Endothelial cell of umbilical vein (primary cell): Measurements from ENCODE around the gene GOLT1B. TPM values are rescaled to one million over a fixed set of nuclear protein-coding genes. Genes with fewer than 3 reads are reported as not detected.

ENCODE experiments used
- BruUV-seq: library from RNA; stranded (reverse); fragments of 400-500 nt; replicated peaks from 2 replicates; lab custom pipeline; 2021; lab: Mats Ljungman, UMichigan
- CTCF ChIA-PET: fragments of 300-600, 350-600 bp; sonication (Branson Sonifier 250); formaldehyde crosslinking; loops from one replicate; lab custom pipeline; 2021; ENCODE audit warnings: antibody characterized with exemption, inconsistent platforms; lab: Charles Lee
- POLR2A ChIA-PET: fragments of 300-600, 350-600 bp; sonication (Branson Sonifier 250); formaldehyde crosslinking; loops from one replicate; lab custom pipeline; 2021; ENCODE audit warnings: antibody characterized with exemption, inconsistent platforms; lab: Charles Lee
- DNase-seq: peaks from one replicate; pipeline ENCODE4 v3.0.0-alpha.2; 2011; ENCODE audit warnings: low read depth, low spot score
- FAIRE-seq: peaks from 2 replicates; lab custom pipeline; 2011; peaks lifted over from hg19 to GRCh38; lab: Jason Lieb, UNC
- H2AFZ ChIP-seq: 2 replicates; pipeline ENCODE4 v1.6.0; 2012; ENCODE audit warnings: low read depth, low read length, control low read depth, inconsistent platforms
- H3K27ac ChIP-seq: 2 replicates; pipeline ENCODE4 v1.5.1; 2011; ENCODE audit warnings: low read depth, mild to moderate bottlenecking, control low read depth, low read length, moderate library complexity; ENCODE audit not compliant: insufficient read depth
- H3K27me3 ChIP-seq, 2 experiments: 2 replicates each; pipeline versions ENCODE4 v1.6.0 to v1.6.1; 2011; ENCODE audit warnings: low read length in 2 of 2, mixed read lengths in 1 of 2; ENCODE audit not compliant: control insufficient read depth in 2 of 2, insufficient read depth in 2 of 2
- H3K36me3 ChIP-seq, 2 experiments: 2 replicates in 1 of 2; 3 replicates in 1 of 2; pipeline ENCODE4 v1.5.1; 2011; ENCODE audit warnings: low read length in 2 of 2, mild to moderate bottlenecking in 1 of 2, moderate library complexity in 1 of 2; ENCODE audit not compliant: control insufficient read depth in 2 of 2, insufficient read depth in 2 of 2; ENCODE audit errors: extremely low read depth in 1 of 2
- H3K4me1 ChIP-seq: 3 replicates; pipeline ENCODE4 v1.5.1; 2011; ENCODE audit warnings: mild to moderate bottlenecking, low read length; ENCODE audit not compliant: control insufficient read depth, insufficient read depth; ENCODE audit errors: extremely low read depth
- H3K4me2 ChIP-seq: 2 replicates; pipeline ENCODE4 v1.6.1; 2011; ENCODE audit warnings: low read length, control low read depth, mixed read lengths; ENCODE audit not compliant: insufficient read depth
- H3K4me3 ChIP-seq, 3 experiments: fragments of 200-600 bp in 1 of 3; sonication (generic), shearing (Covaris generic) in 1 of 3; replicated peaks in 1 of 3; 2 replicates each; pipeline ENCODE4 v1.5.1; 2011 to 2016; ENCODE audit warnings: control low read depth in 3 of 3, low read length in 3 of 3, mild to moderate bottlenecking in 2 of 3, inconsistent platforms in 1 of 3, low read depth in 1 of 3, moderate library complexity in 1 of 3; ENCODE audit not compliant: insufficient read depth in 1 of 3
- H3K79me2 ChIP-seq: 2 replicates; pipeline ENCODE4 v1.6.0; 2012; ENCODE audit warnings: low read length, inconsistent platforms; ENCODE audit not compliant: control insufficient read depth, insufficient read depth
- H3K9ac ChIP-seq: replicated peaks from 2 replicates; pipeline ENCODE3; 2011; ENCODE audit warnings: low read length, control low read depth; ENCODE audit not compliant: insufficient read depth; ENCODE audit errors: extremely low read depth
- H3K9me1 ChIP-seq: replicated peaks from 3 replicates; pipeline ENCODE4 v1.6.0; 2011; ENCODE audit warnings: mild to moderate bottlenecking, low read length; ENCODE audit not compliant: control insufficient read depth, insufficient read depth; ENCODE audit errors: extremely low read depth
- H3K9me3 ChIP-seq: replicated peaks from 2 replicates; pipeline ENCODE4 v1.5.1; 2012; ENCODE audit warnings: low read length, inconsistent platforms; ENCODE audit not compliant: control insufficient read depth, insufficient read depth
- H4K20me1 ChIP-seq: replicated peaks from 2 replicates; pipeline ENCODE3; 2011; ENCODE audit warnings: mild to moderate bottlenecking, low read length; ENCODE audit not compliant: control insufficient read depth, insufficient read depth; ENCODE audit errors: extremely low read depth
- EZH2 ChIP-seq: IDR thresholded peaks from 2 replicates; pipeline ENCODE4 v1.6.1; 2012; ENCODE audit warnings: borderline replicate concordance, low read depth, mild to moderate bottlenecking, moderate library complexity, low read length, inconsistent platforms; ENCODE audit not compliant: severe bottlenecking
- FOS ChIP-seq: IDR thresholded peaks from 2 replicates; pipeline ENCODE4 v1.6.1; 2011; ENCODE audit warnings: mild to moderate bottlenecking, low read length, moderate library complexity, borderline replicate concordance; ENCODE audit not compliant: insufficient read depth
- GATA2 ChIP-seq: IDR thresholded peaks from 2 replicates; pipeline ENCODE4 v1.7.0; 2011; ENCODE audit warnings: low read depth, mild to moderate bottlenecking, moderate library complexity, mixed read lengths, low read length; ENCODE audit not compliant: insufficient read length, insufficient read depth
- JUN ChIP-seq: IDR thresholded peaks from 2 replicates; pipeline ENCODE4 v1.6.1; 2011; ENCODE audit warnings: borderline replicate concordance, low read depth; ENCODE audit not compliant: insufficient read length, insufficient read depth
- MYC ChIP-seq: IDR thresholded peaks from one replicate; pipeline ENCODE4 v1.6.1; 2011; ENCODE audit warnings: mild to moderate bottlenecking, low read depth, low read length
- POLR2A ChIP-seq: IDR thresholded peaks from 2 replicates; pipeline ENCODE4 v1.6.1; 2012; ENCODE audit warnings: low read depth, mild to moderate bottlenecking, control low read depth, low read length
- POLR2AphosphoS5 ChIP-seq: IDR thresholded peaks from 2 replicates; pipeline ENCODE4 v1.6.1; 2012; ENCODE audit warnings: low read depth, mild to moderate bottlenecking, control low read depth, low read length, moderate library complexity; ENCODE audit not compliant: insufficient read depth
- dilution Hi-C: fragments of 300-500 bp; cut with MboI; formaldehyde crosslinking; loops from one replicate; pipeline ENCODE4 v1.15.0; 2019; ENCODE audit warnings: low sequenced_read_pairs; ENCODE audit not compliant: extremely low pct_ligation_motif_present
- intact Hi-C: fragments of 100-400 bp; cut with micrococcal nuclease; formaldehyde crosslinking; loops from one replicate; pipeline ENCODE4 v1.10.0; 2022
- polyA plus RNA-seq, 4 experiments: library from polyadenylated mRNA; depleted of rRNA in 3 of 4; stranded (reverse) in 3 of 4; unstranded in 1 of 4; fragments of >200 nt; gene quantifications; 2 replicates each; pipeline versions ENCODE4 v1.2.1 to v1.2.3, GENCODE V29; 2011 to 2012; ENCODE audit warnings: missing spikeins in 1 of 4
- total RNA-seq: library from RNA; stranded (reverse); gene quantifications from 2 replicates; pipeline ENCODE4 v1.2.3, GENCODE V29; 2021
- TF ChIP-seq, protein P1 (sequence below), 2 donors: IDR thresholded peaks; 1 replicate in 1 of 2; 2 replicates in 1 of 2; pipeline ENCODE4 v1.5.1; 2011; ENCODE audit warnings: low read length in 2 of 2, mild to moderate bottlenecking in 2 of 2, moderate library complexity in 2 of 2, control low read depth in 1 of 2, inconsistent platforms in 1 of 2, low read depth in 1 of 2; ENCODE audit not compliant: insufficient read depth in 1 of 2; ENCODE audit errors: extremely low read depth in 1 of 2
- TF ChIP-seq, protein P2 (sequence below): IDR thresholded peaks from 2 replicates; pipeline ENCODE4 v1.6.1; 2011; ENCODE audit not compliant: insufficient read depth, insufficient read length

Gene GOLT1B
- total and polyA plus RNA-seq, 2 donors (not counting 3 experiments of a cell fraction or from before 2014, with no cell fraction given): 21.9 to 50.5 TPM

DNA sequence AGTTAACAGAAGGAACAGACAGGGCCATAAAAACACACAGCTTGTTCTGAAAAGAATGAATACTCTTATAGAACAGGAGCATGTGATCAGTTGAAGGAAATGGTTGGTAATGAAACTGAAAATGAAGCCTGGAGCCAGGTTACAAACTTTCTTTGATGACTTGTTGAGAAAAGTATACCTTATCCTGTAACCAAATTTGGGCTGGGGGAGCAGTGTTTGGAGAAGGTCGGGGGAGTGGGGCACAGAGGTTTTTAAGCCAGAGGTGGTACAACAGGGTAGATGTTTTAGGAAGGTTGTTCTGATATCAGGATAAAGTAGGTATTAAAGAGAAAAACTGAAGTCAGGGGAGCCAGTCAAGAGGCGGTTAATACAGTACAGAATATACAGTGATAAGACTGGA lies 8.2 kb downstream of the GOLT1B start:
- H3K9me3 ChIP-seq: no peaks in the 10 kb centered on the region
- intact Hi-C loops (no loop called here), dilution Hi-C loops (no loop called here)
- no peak overlapping the region for H3K4me2 ChIP-seq
- no peaks in the 10 kb centered on the region for H3K9me1 ChIP-seq
- ChIA-PET CTCF (no interaction called here), POLR2A (no interaction called here)
- TF ChIP-seq POLR2AphosphoS5 (no peak), POLR2A (no peak), FOS (no peak), JUN (no peak), EZH2 (no peak), GATA2 (no peak), MYC (no peak)
- TF ChIP-seq, protein P1, sequence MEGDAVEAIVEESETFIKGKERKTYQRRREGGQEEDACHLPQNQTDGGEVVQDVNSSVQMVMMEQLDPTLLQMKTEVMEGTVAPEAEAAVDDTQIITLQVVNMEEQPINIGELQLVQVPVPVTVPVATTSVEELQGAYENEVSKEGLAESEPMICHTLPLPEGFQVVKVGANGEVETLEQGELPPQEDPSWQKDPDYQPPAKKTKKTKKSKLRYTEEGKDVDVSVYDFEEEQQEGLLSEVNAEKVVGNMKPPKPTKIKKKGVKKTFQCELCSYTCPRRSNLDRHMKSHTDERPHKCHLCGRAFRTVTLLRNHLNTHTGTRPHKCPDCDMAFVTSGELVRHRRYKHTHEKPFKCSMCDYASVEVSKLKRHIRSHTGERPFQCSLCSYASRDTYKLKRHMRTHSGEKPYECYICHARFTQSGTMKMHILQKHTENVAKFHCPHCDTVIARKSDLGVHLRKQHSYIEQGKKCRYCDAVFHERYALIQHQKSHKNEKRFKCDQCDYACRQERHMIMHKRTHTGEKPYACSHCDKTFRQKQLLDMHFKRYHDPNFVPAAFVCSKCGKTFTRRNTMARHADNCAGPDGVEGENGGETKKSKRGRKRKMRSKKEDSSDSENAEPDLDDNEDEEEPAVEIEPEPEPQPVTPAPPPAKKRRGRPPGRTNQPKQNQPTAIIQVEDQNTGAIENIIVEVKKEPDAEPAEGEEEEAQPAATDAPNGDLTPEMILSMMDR (IDR thresholded peaks at IDR 0.05; ENCODE audit: extremely low read depth in 1 of 2, insufficient read depth in 1 of 2, low read depth in 1 of 2, low read length in 2 of 2): no peak
- TF ChIP-seq, protein P2, sequence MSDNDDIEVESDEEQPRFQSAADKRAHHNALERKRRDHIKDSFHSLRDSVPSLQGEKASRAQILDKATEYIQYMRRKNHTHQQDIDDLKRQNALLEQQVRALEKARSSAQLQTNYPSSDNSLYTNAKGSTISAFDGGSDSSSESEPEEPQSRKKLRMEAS: no peak
- no peak overlapping the region for H3K9ac ChIP-seq
- H3K27ac ChIP-seq: no peak overlapping the region
- FAIRE-seq (no peak), DNase-seq (no peak)
- peaks cover 11 to 17% of the 10 kb centered on the region in 2 experiments for H3K36me3 ChIP-seq
- no peak overlapping the region for H3K4me3 ChIP-seq
- H4K20me1 ChIP-seq: no peaks in the 10 kb centered on the region
- H3K79me2 ChIP-seq: peaks cover 42% of the 10 kb centered on the region
- no peak overlapping the region for H2AFZ ChIP-seq
- no TSS peak for BruUV-seq
- H3K27me3 ChIP-seq: no peaks in the 10 kb centered on the region
- no peaks in the 10 kb centered on the region for H3K4me1 ChIP-seq
